HCT116 (cell line): ENCODE results near the gene MOV10L1. TPM values are rescaled to one million over a fixed set of nuclear protein-coding genes. Genes with fewer than 3 reads are reported as not detected.

Source experiments
- ATAC-seq: fragments of 200-7000 bp; cut with Tn5 transposase; 2 replicates; pipeline ENCODE4 v1.9.1; 2020; ENCODE audit warnings: mild to moderate bottlenecking, moderate library complexity
- BruUV-seq: library from RNA; stranded (reverse); fragments of 400-500 nt; replicated peaks from 2 replicates; lab custom pipeline; 2021; lab: Mats Ljungman, UMichigan
- CTCF ChIA-PET: fragments of 300-600 bp; sonication (Branson Sonifier 250); formaldehyde crosslinking; loops from one replicate; lab custom pipeline; 2021; ENCODE audit warnings: antibody characterized with exemption; lab: Charles Lee
- POLR2A ChIA-PET: fragments of 300-600, 350-600 bp; sonication (Branson Sonifier 250); formaldehyde crosslinking; loops from one replicate; lab custom pipeline; 2021; ENCODE audit warnings: antibody characterized with exemption; lab: Charles Lee
- RAD21 ChIA-PET, 2 experiments: fragments of 300-600 bp; sonication (Branson Sonifier 250); formaldehyde crosslinking; loops; one replicate each; lab custom pipeline; 2023; ENCODE audit warnings: low total read pairs in 2 of 2; ENCODE audit not compliant: uncharacterized antibody in 2 of 2, unreplicated experiment in 2 of 2, low non-redundant PET in 1 of 2; lab: Charles Lee
- DNase-seq: peaks from one replicate; pipeline ENCODE4 v3.0.0-alpha.2; 2010; ENCODE audit warnings: low read depth, low spot score
- H2AFZ ChIP-seq: fragments of 200-600 bp; shearing (Covaris generic), sonication (generic); 2 replicates; pipeline ENCODE4 v1.6.1; 2017; ENCODE audit warnings: low read depth, mixed run types, mixed read lengths, antibody characterized with exemption, low read length; ENCODE audit not compliant: poor library complexity, severe bottlenecking
- H3K27ac ChIP-seq: 2 replicates; pipeline ENCODE4 v1.5.1; 2012; ENCODE audit warnings: low read depth, low read length
- H3K27me3 ChIP-seq: fragments of 200-600 bp; sonication (generic); 2 replicates; pipeline ENCODE4 v1.6.1; 2016; ENCODE audit warnings: mixed run types, low read length, mixed read lengths; ENCODE audit not compliant: insufficient read depth
- H3K36me3 ChIP-seq, 2 experiments: fragments of 200-500 bp in 1 of 2; fragments of 200-600 bp in 1 of 2; sonication (Bioruptor generic) in 1 of 2; sonication (generic) in 1 of 2; 2 replicates each; pipeline versions ENCODE4 v1.5.1 to v1.6.1; 2014 to 2016; ENCODE audit warnings: low read length in 2 of 2, inconsistent platforms in 1 of 2, mixed read lengths in 1 of 2, mixed run types in 1 of 2; ENCODE audit not compliant: insufficient read depth in 2 of 2, control insufficient read depth in 1 of 2
- H3K4me1 ChIP-seq, 2 experiments: fragments of 200-600 bp in 1 of 2; sonication (generic) in 1 of 2; 2 replicates each; pipeline versions ENCODE4 v1.5.1 to v1.6.1; 2012 to 2017; ENCODE audit warnings: low read length in 2 of 2, inconsistent platforms in 1 of 2, mild to moderate bottlenecking in 1 of 2, mixed read lengths in 1 of 2, mixed run types in 1 of 2, moderate library complexity in 1 of 2; ENCODE audit not compliant: insufficient read depth in 2 of 2, control insufficient read depth in 1 of 2
- H3K4me2 ChIP-seq: fragments of 200-600 bp; sonication (generic); 2 replicates; pipeline ENCODE4 v1.6.1; 2017; ENCODE audit warnings: mixed run types, low read length, mixed read lengths
- H3K4me3 ChIP-seq, 2 experiments: fragments of 200-600 bp in 1 of 2; sonication (generic) in 1 of 2; replicated peaks in 1 of 2; 2 replicates each; pipeline ENCODE4 v1.5.1; 2011 to 2016; ENCODE audit warnings: low read length in 2 of 2, control low read depth in 1 of 2, low read depth in 1 of 2, mild to moderate bottlenecking in 1 of 2, mixed read lengths in 1 of 2, mixed run types in 1 of 2
- H3K79me2 ChIP-seq: fragments of 200-600 bp; sonication (generic); 2 replicates; pipeline ENCODE4 v1.6.1; 2017; ENCODE audit warnings: mild to moderate bottlenecking, mixed run types, low read length, moderate library complexity, mixed read lengths; ENCODE audit not compliant: insufficient read depth
- H3K9ac ChIP-seq: fragments of 200-600 bp; sonication (generic); 2 replicates; pipeline ENCODE4 v1.6.1; 2016; ENCODE audit warnings: low read length, mixed read lengths
- H3K9me2 ChIP-seq: fragments of 200-600 bp; sonication (generic), shearing (Covaris generic); 2 replicates; pipeline ENCODE4 v1.6.1; 2017; ENCODE audit warnings: mixed run types, mild to moderate bottlenecking, moderate library complexity; ENCODE audit not compliant: insufficient read depth
- H3K9me3 ChIP-seq, 2 experiments: fragments of 200-500 bp in 1 of 2; fragments of 200-600 bp in 1 of 2; sonication (Bioruptor generic) in 1 of 2; sonication (generic) in 1 of 2; 2 replicates each; pipeline ENCODE4 v1.6.1; 2014 to 2017; ENCODE audit warnings: low read length in 2 of 2, mixed read lengths in 2 of 2, inconsistent platforms in 1 of 2, low read depth in 1 of 2, mild to moderate bottlenecking in 1 of 2, mixed run types in 1 of 2, moderate library complexity in 1 of 2; ENCODE audit not compliant: control insufficient read depth in 1 of 2, insufficient read depth in 1 of 2
- H4K20me1 ChIP-seq: fragments of 200-600 bp; sonication (generic), shearing (Covaris generic); 2 replicates; pipeline ENCODE4 v1.6.1; 2017; ENCODE audit warnings: mixed run types, mild to moderate bottlenecking, moderate library complexity; ENCODE audit not compliant: insufficient read depth
- ATF3 ChIP-seq: IDR thresholded peaks from 2 replicates; pipeline ENCODE4 v1.6.1; 2012
- CEBPB ChIP-seq: IDR thresholded peaks from 2 replicates; pipeline ENCODE4 v1.6.1; 2012; ENCODE audit warnings: low read depth
- CTCF ChIP-seq, 3 experiments: fragments of 200-600 bp in 1 of 3; sonication (generic) in 1 of 3; IDR thresholded peaks in 2 of 3; conservative IDR thresholded peaks in 1 of 3; 2 replicates each; pipeline ENCODE4 v1.5.1; 2012 to 2017; ENCODE audit warnings: low read depth in 2 of 3, low read length in 2 of 3, antibody characterized with exemption in 1 of 3, borderline replicate concordance in 1 of 3, control low read depth in 1 of 3, mild to moderate bottlenecking in 1 of 3, mixed read lengths in 1 of 3, mixed run types in 1 of 3, moderate library complexity in 1 of 3; ENCODE audit not compliant: insufficient read depth in 1 of 3
- EGR1 ChIP-seq: IDR thresholded peaks from 2 replicates; pipeline ENCODE4 v1.6.1; 2012; ENCODE audit warnings: low read depth
- ELF1 ChIP-seq: IDR thresholded peaks from 2 replicates; pipeline ENCODE4 v1.6.1; 2012; ENCODE audit warnings: low read depth, borderline replicate concordance
- EZH2 ChIP-seq: fragments of 200-600 bp; sonication (generic); IDR thresholded peaks from 2 replicates; pipeline ENCODE4 v1.6.1; 2017; ENCODE audit warnings: antibody characterized with exemption, mixed run types
- EZH2phosphoT487 ChIP-seq: fragments of 200-600 bp; IDR thresholded peaks from 2 replicates; pipeline ENCODE4 v1.6.1; 2018; ENCODE audit warnings: antibody characterized with exemption, borderline replicate concordance
- FOSL1 ChIP-seq: IDR thresholded peaks from 2 replicates; pipeline ENCODE4 v1.6.1; 2012; ENCODE audit warnings: low read depth
- JUND ChIP-seq: IDR thresholded peaks from 2 replicates; pipeline ENCODE4 v1.6.1; 2012
- POLR2A ChIP-seq: IDR thresholded peaks from 2 replicates; pipeline ENCODE4 v1.7.0; 2011; ENCODE audit warnings: borderline replicate concordance; ENCODE audit not compliant: insufficient read depth, insufficient read length; ENCODE audit errors: extremely low read depth
- POLR2AphosphoS5 ChIP-seq: IDR thresholded peaks from 2 replicates; pipeline ENCODE4 v1.6.1; 2011; ENCODE audit warnings: mild to moderate bottlenecking, low read depth, low read length, moderate library complexity
- RAD21 ChIP-seq: IDR thresholded peaks from 2 replicates; pipeline ENCODE4 v1.6.1; 2012; ENCODE audit warnings: low read depth, mild to moderate bottlenecking
- REST ChIP-seq: IDR thresholded peaks from 2 replicates; pipeline ENCODE4 v1.6.1; 2012; ENCODE audit warnings: low read depth
- SIN3A ChIP-seq: IDR thresholded peaks from 2 replicates; pipeline ENCODE4 v1.6.1; 2012; ENCODE audit warnings: low read depth
- SP1 ChIP-seq: IDR thresholded peaks from 2 replicates; pipeline ENCODE4 v1.6.1; 2012; ENCODE audit warnings: low read depth
- YY1 ChIP-seq: IDR thresholded peaks from 2 replicates; pipeline ENCODE4 v1.6.1; 2011; ENCODE audit warnings: low read length, low read depth, moderate library complexity, mild to moderate bottlenecking; ENCODE audit not compliant: insufficient replicate concordance; ENCODE audit errors: extremely low read depth
- ZBTB33 ChIP-seq: IDR thresholded peaks from 2 replicates; pipeline ENCODE4 v1.6.1; 2011; ENCODE audit warnings: mild to moderate bottlenecking, low read length, moderate library complexity; ENCODE audit not compliant: insufficient replicate concordance; ENCODE audit errors: extremely low read depth
- ZFX ChIP-seq: fragments of 450-650 bp; IDR thresholded peaks from 2 replicates; pipeline ENCODE4 v1.6.1; 2017
- intact Hi-C: fragments of 100-400 bp; cut with micrococcal nuclease; formaldehyde crosslinking; loops from 2 replicates; pipeline ENCODE4 v1.10.0; 2022
- total RNA-seq: library from RNA; stranded (reverse); gene quantifications from one replicate; pipeline ENCODE4 v1.2.1, GENCODE V29; 2021; ENCODE audit not compliant: unreplicated experiment

Gene MOV10L1
- total RNA-seq, 1 experiment from 2014 or later, result not detected

GRCh38 chr22:50173983-50174355 is 84.2 kb downstream of the MOV10L1 start:
- no peak overlapping the region for H3K27ac ChIP-seq
- POLR2A ChIA-PET, result no interaction called here
- CTCF ChIA-PET, result interaction anchor here (0.6 kb wide), 1 partner anchor 10 kb away, joined by 3 read pairs; no protein-coding TSS in a partner anchor
- no peak overlapping the region for H3K4me2 ChIP-seq
- H3K36me3 ChIP-seq, result no peaks in the 10 kb centered on the region
- no peaks in the 10 kb centered on the region for H3K9me3 ChIP-seq
- no TSS peak for BruUV-seq
- intact Hi-C loops, result no loop called here
- no peak overlapping the region for H2AFZ ChIP-seq
- no peaks in the 10 kb centered on the region for H3K4me1 ChIP-seq
- RAD21 ChIA-PET, result no interaction called here
- no peaks in the 10 kb centered on the region for H3K9me2 ChIP-seq
- no peak overlapping the region for H3K4me3 ChIP-seq
- TF ChIP-seq POLR2A (no peak), EGR1 (no peak), ZFX (no peak), ZBTB33 (no peak), EZH2phosphoT487 (no peak), JUND (no peak), ELF1 (no peak), POLR2AphosphoS5 (no peak), FOSL1 (no peak), EZH2 (no peak), CEBPB (no peak), RAD21 (no peak), ATF3 (no peak), SIN3A (no peak), CTCF (IDR thresholded peaks at IDR 0.05 in 2 of 3, conservative IDR thresholded peaks at IDR 0.05 in 1 of 3; ENCODE audit: borderline replicate concordance in 1 of 3, insufficient read depth in 1 of 3, low read depth in 2 of 3, low read length in 2 of 3) (no peak), YY1 (no peak), SP1 (no peak), REST (no peak)
- DNase-seq, result no peak
- no peaks in the 10 kb centered on the region for H4K20me1 ChIP-seq
- no peaks in the 10 kb centered on the region for H3K79me2 ChIP-seq
- no peak overlapping the region for H3K9ac ChIP-seq
- no peaks in the 10 kb centered on the region for H3K27me3 ChIP-seq
- no peak for ATAC-seq
